AG10803 (cell line): ENCODE measurements around the gene MYL5.
"Not testable (repeated sequence)": the region's sequence is repeated elsewhere in the genome, so short reads cannot be mapped to it uniquely, and the experiment has no call there.

Experiments
- DNase-seq: peaks from one replicate; pipeline ENCODE4 v3.0.0; 2010; ENCODE audit warnings: low read depth
- H3K4me3 ChIP-seq: 2 replicates; pipeline ENCODE4 v1.5.1; 2011; ENCODE audit warnings: mild to moderate bottlenecking, low read length, control low read depth
- TF ChIP-seq, protein P1 (sequence below): conservative IDR thresholded peaks from 2 replicates; pipeline ENCODE4 v1.5.1; 2011; ENCODE audit warnings: mild to moderate bottlenecking, low read length, control low read depth, inconsistent platforms

Gene MYL5

DNA sequence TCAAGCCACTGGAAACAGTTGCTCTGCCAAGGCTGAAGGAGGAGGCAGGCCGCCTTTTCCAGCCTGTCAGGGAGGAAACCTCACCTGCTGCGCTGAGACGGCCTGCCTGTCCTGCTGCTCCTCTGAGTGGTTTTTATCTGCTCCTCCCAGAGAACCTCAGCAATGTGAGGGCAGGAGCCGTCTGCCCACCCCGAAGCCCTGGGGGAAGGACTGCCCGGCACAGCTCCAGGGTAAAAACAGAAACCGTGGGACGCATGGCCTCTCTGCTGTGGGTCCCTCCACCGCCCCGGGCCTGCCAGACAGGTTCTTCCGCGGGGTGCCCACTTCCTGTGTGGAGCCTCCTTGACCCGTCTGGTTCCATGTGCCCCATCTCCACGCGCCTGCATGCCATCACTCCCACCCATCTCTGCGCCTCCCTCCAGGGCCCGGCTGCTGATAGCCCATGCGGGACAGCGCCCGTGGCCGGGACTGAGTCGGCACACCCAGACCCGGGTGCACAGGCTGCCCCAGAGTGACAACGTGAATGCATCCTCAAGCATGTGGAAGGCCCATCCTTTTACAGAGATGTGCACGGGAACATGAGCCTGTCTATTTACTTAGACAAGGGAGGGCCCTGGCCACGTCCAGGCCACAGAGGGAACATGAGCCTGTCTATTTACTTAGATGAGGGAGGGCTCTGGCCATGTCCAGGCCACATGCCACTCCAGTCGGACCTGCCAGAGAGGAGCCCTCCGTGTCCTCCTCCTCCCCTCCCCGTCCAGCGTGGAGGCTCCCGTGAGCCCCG is 18.6 kb downstream of the MYL5 start:
- no peak for DNase-seq
- H3K4me3 ChIP-seq = no peak overlapping the region
- TF ChIP-seq, protein P1, sequence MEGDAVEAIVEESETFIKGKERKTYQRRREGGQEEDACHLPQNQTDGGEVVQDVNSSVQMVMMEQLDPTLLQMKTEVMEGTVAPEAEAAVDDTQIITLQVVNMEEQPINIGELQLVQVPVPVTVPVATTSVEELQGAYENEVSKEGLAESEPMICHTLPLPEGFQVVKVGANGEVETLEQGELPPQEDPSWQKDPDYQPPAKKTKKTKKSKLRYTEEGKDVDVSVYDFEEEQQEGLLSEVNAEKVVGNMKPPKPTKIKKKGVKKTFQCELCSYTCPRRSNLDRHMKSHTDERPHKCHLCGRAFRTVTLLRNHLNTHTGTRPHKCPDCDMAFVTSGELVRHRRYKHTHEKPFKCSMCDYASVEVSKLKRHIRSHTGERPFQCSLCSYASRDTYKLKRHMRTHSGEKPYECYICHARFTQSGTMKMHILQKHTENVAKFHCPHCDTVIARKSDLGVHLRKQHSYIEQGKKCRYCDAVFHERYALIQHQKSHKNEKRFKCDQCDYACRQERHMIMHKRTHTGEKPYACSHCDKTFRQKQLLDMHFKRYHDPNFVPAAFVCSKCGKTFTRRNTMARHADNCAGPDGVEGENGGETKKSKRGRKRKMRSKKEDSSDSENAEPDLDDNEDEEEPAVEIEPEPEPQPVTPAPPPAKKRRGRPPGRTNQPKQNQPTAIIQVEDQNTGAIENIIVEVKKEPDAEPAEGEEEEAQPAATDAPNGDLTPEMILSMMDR = no peak

- DNase-seq, H3K4me3 ChIP-seq: not testable (repeated sequence)
Observed at GRCh38 chr4:694341-694940, 20.1 kb downstream of the MYL5 start.

- DNase-seq = no peak
- no peak overlapping the region for H3K4me3 ChIP-seq
- TF ChIP-seq, protein P1 = no peak
Observed at GRCh38 chr4:699816-700580, 25.7 kb downstream of the MYL5 start.

DNA sequence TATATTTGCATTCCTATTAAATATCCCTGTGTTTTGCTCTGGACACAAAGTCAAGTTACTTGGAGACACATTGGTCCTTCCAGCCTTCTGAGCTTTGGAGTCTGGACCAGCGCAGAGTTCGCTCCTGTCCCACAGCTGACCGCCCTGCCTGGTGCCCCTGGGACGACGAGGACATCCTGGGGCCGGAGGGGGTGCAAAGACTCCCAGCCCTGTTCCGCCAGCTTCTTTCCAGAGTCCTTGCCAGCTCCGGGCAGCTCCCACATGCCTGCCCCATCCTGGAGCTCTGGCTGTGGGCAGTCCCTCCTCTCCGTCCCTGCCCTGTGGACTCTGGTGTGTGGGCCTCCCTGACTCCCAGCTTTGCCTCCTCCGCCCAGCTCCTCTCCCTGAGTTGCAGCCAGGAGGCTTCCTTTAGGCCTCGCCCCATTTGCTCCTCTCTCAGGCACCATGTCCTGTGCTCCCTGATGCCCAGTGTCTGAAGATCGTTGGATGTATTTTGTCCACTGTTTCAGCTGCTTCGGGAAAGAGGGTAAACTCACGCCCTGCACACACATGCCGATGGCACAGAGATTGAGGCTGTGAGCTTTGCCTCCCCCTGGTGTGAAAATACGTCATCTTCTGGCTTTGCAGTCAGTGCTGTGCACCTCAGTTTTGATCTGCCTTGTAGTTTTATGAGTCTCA is 26.4 kb downstream of the MYL5 start:
- TF ChIP-seq, protein P1 = no peak

GRCh38 chr4:702618-703048 is 28.3 kb downstream of the MYL5 start:
- DNase-seq = no peak
- no peak overlapping the region for H3K4me3 ChIP-seq
- TF ChIP-seq, protein P1 = no peak

More for the DNA sequence above, 26.4 kb downstream of the MYL5 start:
- H3K4me3 ChIP-seq = no peak overlapping the region
- no peak for DNase-seq

GRCh38 chr4:703336-704197 is 29.2 kb downstream of the MYL5 start:
- DNase-seq = no peak
- H3K4me3 ChIP-seq = no peak overlapping the region
- TF ChIP-seq, protein P1 = no peak
